A549 (cell line): ENCODE data around the gene ZNF681.

Experiments used
- CTCF ChIP-seq: fragments of >200 bp; sonication (Bioruptor Twin); formaldehyde crosslinking; IDR thresholded peaks from 3 replicates; pipeline ENCODE4 v1.5.1; 2016
- KDM5A ChIP-seq: fragments of 200-600 bp; sonication (generic); IDR thresholded peaks from 2 replicates; pipeline ENCODE4 v1.6.1; 2016; ENCODE audit warnings: antibody characterized with exemption, mild to moderate bottlenecking
- MAX ChIP-seq: IDR thresholded peaks from 2 replicates; pipeline ENCODE4 v1.6.1; 2012
- POLR2A ChIP-seq: IDR thresholded peaks from 2 replicates; pipeline ENCODE4 v1.6.1; 2012; ENCODE audit warnings: mild to moderate bottlenecking, low read length
- POLR2AphosphoS2 ChIP-seq: conservative IDR thresholded peaks from 2 replicates; pipeline ENCODE4 v1.6.1; 2012; ENCODE audit warnings: low read length, improper control_type of control experiment, inconsistent platforms
- RFX5 ChIP-seq: fragments of 450-650 bp; IDR thresholded peaks from 2 replicates; pipeline ENCODE4 v1.7.1; 2014; ENCODE audit warnings: antibody characterized with exemption, mild to moderate bottlenecking, moderate library complexity
- SMC3 ChIP-seq: fragments of >200 bp; sonication (Bioruptor Twin); formaldehyde crosslinking; IDR thresholded peaks from 3 replicates; pipeline ENCODE4 v1.6.1; 2018; ENCODE audit warnings: inconsistent platforms
- SREBF2 ChIP-seq: fragments of 450-650 bp; IDR thresholded peaks from 2 replicates; pipeline ENCODE4 v1.6.1; 2014; ENCODE audit warnings: mild to moderate bottlenecking, moderate library complexity

- no peak for TF ChIP-seq CTCF
- no peak for TF ChIP-seq SREBF2
- no peak for TF ChIP-seq KDM5A
- TF ChIP-seq SMC3 = no peak
- no peak for TF ChIP-seq POLR2AphosphoS2
- TF ChIP-seq RFX5 = no peak
- TF ChIP-seq MAX = no peak
- no peak for TF ChIP-seq POLR2A
Measured at GRCh38 chr19:23799321-23799720, 40.6 kb upstream of the ZNF681 start.
